CD14-positive monocyte (primary cell): ENCODE data around the gene GGN. TPM values are rescaled to one million over a fixed set of nuclear protein-coding genes. Genes with fewer than 3 reads are reported as not detected.

Experiments
- DNase-seq, 3 donors: peaks; one replicate each; pipeline ENCODE4 v3.0.0-alpha.2; 2011 to 2022
- H2AFZ ChIP-seq: 2 replicates; pipeline ENCODE4 v1.6.0; 2012; ENCODE audit warnings: mild to moderate bottlenecking, low read depth, low read length, inconsistent platforms; ENCODE audit not compliant: insufficient read depth, poor library complexity, severe bottlenecking
- H3K27ac ChIP-seq, 2 donors: 1 replicate in 1 of 2; 2 replicates in 1 of 2; pipeline ENCODE4 v1.5.1; 2012 to 2013; ENCODE audit warnings: low read length in 2 of 2, control low read depth in 1 of 2, inconsistent platforms in 1 of 2, low read depth in 1 of 2, mild to moderate bottlenecking in 1 of 2
- H3K27me3 ChIP-seq, 2 donors: one replicate each; pipeline versions ENCODE4 v1.6.0 to v1.6.1; 2011 to 2013; ENCODE audit warnings: low read length in 2 of 2; ENCODE audit not compliant: control insufficient read depth in 2 of 2, insufficient read depth in 2 of 2
- H3K36me3 ChIP-seq, 2 donors: replicated peaks in 1 of 2; 1 replicate in 1 of 2; 2 replicates in 1 of 2; pipeline versions ENCODE4 v1.5.1 to v1.6.1; 2012 to 2013; ENCODE audit warnings: low read length in 2 of 2, control low read depth in 1 of 2, inconsistent platforms in 1 of 2, mild to moderate bottlenecking in 1 of 2; ENCODE audit not compliant: insufficient read depth in 2 of 2, control insufficient read depth in 1 of 2
- H3K4me1 ChIP-seq, 2 donors: 1 replicate in 1 of 2; 2 replicates in 1 of 2; pipeline versions ENCODE4 v1.5.1 to v1.6.1; 2012 to 2013; ENCODE audit warnings: low read length in 2 of 2, control low read depth in 1 of 2, inconsistent platforms in 1 of 2, mild to moderate bottlenecking in 1 of 2, moderate library complexity in 1 of 2; ENCODE audit not compliant: insufficient read depth in 2 of 2, control insufficient read depth in 1 of 2
- H3K4me2 ChIP-seq: replicated peaks from 2 replicates; pipeline ENCODE3; 2012; ENCODE audit warnings: low read length, moderate library complexity, mild to moderate bottlenecking; ENCODE audit not compliant: poor library complexity, severe bottlenecking; ENCODE audit errors: extremely low read depth
- H3K4me3 ChIP-seq, 3 experiments: fragments of 200-600 bp in 1 of 3; sonication (generic) in 1 of 3; replicated peaks in 1 of 3; 1 replicate in 2 of 3; 2 replicates in 1 of 3; pipeline ENCODE4 v1.5.1; 2011 to 2013; ENCODE audit warnings: low read length in 3 of 3, mild to moderate bottlenecking in 3 of 3, control low read depth in 2 of 3, low read depth in 2 of 3, inconsistent platforms in 1 of 3, moderate library complexity in 1 of 3
- H3K79me2 ChIP-seq: 2 replicates; pipeline ENCODE4 v1.6.0; 2012; ENCODE audit warnings: mild to moderate bottlenecking, control low read depth, inconsistent platforms, low read length, moderate library complexity; ENCODE audit not compliant: insufficient read depth
- H3K9ac ChIP-seq: 2 replicates; pipeline ENCODE4 v1.6.0; 2017; ENCODE audit warnings: low read length, mild to moderate bottlenecking; ENCODE audit not compliant: insufficient read depth, poor library complexity, severe bottlenecking
- H3K9me3 ChIP-seq, 2 donors: replicated peaks in 1 of 2; 1 replicate in 1 of 2; 2 replicates in 1 of 2; pipeline versions ENCODE4 v1.5.1 to v1.6.1; 2012 to 2013; ENCODE audit warnings: low read length in 2 of 2, control low read depth in 1 of 2; ENCODE audit not compliant: control insufficient read depth in 1 of 2, insufficient read depth in 1 of 2
- H4K20me1 ChIP-seq: 2 replicates; pipeline ENCODE4 v1.6.0; 2012; ENCODE audit warnings: mild to moderate bottlenecking, low read length, control low read depth, moderate library complexity; ENCODE audit not compliant: insufficient read depth
- H3K27ac Mint-ChIP-seq, 7 donors: one replicate each; pipeline ENCODE4 v1.8.0; 2020; ENCODE audit warnings: mild to moderate bottlenecking in 7 of 7, mixed read lengths in 7 of 7, moderate library complexity in 6 of 7, inconsistent platforms in 2 of 7
- H3K27me3 Mint-ChIP-seq, 3 donors: one replicate each; pipeline ENCODE4 v1.8.0; 2021 to 2022; ENCODE audit warnings: low read depth in 3 of 3, mild to moderate bottlenecking in 3 of 3, mixed read lengths in 3 of 3, moderate library complexity in 3 of 3, inconsistent platforms in 1 of 3
- H3K36me3 Mint-ChIP-seq, 2 donors: one replicate each; pipeline ENCODE4 v1.8.0; 2020; ENCODE audit warnings: mixed read lengths in 2 of 2, inconsistent platforms in 1 of 2, mild to moderate bottlenecking in 1 of 2
- H3K4me1 Mint-ChIP-seq: one replicate; pipeline ENCODE4 v1.8.0; 2020; ENCODE audit warnings: mild to moderate bottlenecking, mixed read lengths
- H3K4me3 Mint-ChIP-seq, 2 donors: one replicate each; pipeline ENCODE4 v1.8.0; 2020; ENCODE audit warnings: mild to moderate bottlenecking in 2 of 2, mixed read lengths in 2 of 2, moderate library complexity in 1 of 2
- H3K9me3 Mint-ChIP-seq, 7 donors: one replicate each; pipeline ENCODE4 v1.8.0; 2020 to 2022; ENCODE audit warnings: mixed read lengths in 7 of 7, mild to moderate bottlenecking in 6 of 7, moderate library complexity in 6 of 7, inconsistent platforms in 2 of 7
- CTCF ChIP-seq: fragments of 200-600 bp; IDR thresholded peaks from one replicate; pipeline ENCODE4 v1.8.0; 2022; ENCODE audit warnings: antibody characterized with exemption, mild to moderate bottlenecking
- WGBS: methylation state at CpG from one replicate; pipeline ENCODE4 v1.1.5; 2013; ENCODE audit warnings: missing lambda C conversion rate; ENCODE audit not compliant: insufficient coverage; 5-methylcytosine and 5-hydroxymethylcytosine counted together
- intact Hi-C, 2 donors: fragments of 100-400 bp; cut with micrococcal nuclease; formaldehyde crosslinking; loops; one replicate each; pipeline versions ENCODE4 v1.15.0 to v1.15.1; 2023
- polyA plus RNA-seq, 3 donors: library from polyadenylated mRNA; depleted of rRNA in 1 of 3; unstranded in 2 of 3; stranded (reverse) in 1 of 3; fragments of 300-500 nt in 2 of 3; fragments of >200 nt in 1 of 3; fragmentation: Illumina TruSeq in 2 of 3; gene quantifications; 1 replicate in 2 of 3; 2 replicates in 1 of 3; pipeline ENCODE4 v1.2.3, GENCODE V29; 2012 to 2021

Gene GGN
- polyA plus RNA-seq, 3 donors: 0.12 to 0.56 TPM; not detected in 1

GRCh38 chr19:38337360-38337653 is 50.5 kb downstream of the GGN start:
- no peak for TF ChIP-seq CTCF
- H3K27me3 Mint-ChIP-seq: peaks cover 0 to 4% (median 0%) of the 10 kb centered on the region in 3 donors
- H3K4me1 Mint-ChIP-seq: peaks cover 6% of the 10 kb centered on the region
- no peaks in the 10 kb centered on the region for H3K36me3 ChIP-seq
- peaks cover 13 to 30% of the 10 kb centered on the region in 2 donors for H3K36me3 Mint-ChIP-seq
- H3K27ac Mint-ChIP-seq: peak overlapping the region in 6 of 7 donors; percentile 23 to 100 (median 98)
- no peaks in the 10 kb centered on the region for H3K9me3 ChIP-seq
- peak overlapping the region; percentile 92 for H2AFZ ChIP-seq
- H4K20me1 ChIP-seq: no peaks in the 10 kb centered on the region
- H3K9me3 Mint-ChIP-seq: no peaks in the 10 kb centered on the region
- no peak for DNase-seq
- intact Hi-C loops: loop anchor here (2.0 to 5.0 kb wide), 2 partner anchors 281 to 430 kb away; partner anchors contain the start of genes EIF3K (in 1 of the 2), SIPA1L3 (in 1 of the 2) and WDR87 (in 1 of the 2)
- H3K4me1 ChIP-seq: peaks cover 6 to 12% of the 10 kb centered on the region in 2 donors
- H3K27ac ChIP-seq: peak overlapping the region; percentile 64 to 99
- 72% methylated on average over 10 of the region's 10 CpGs for WGBS
- H3K79me2 ChIP-seq: no peaks in the 10 kb centered on the region
- H3K4me2 ChIP-seq: peak overlapping the region; percentile 100
- H3K4me3 ChIP-seq: peak overlapping the region; percentile 7 to 100 (median 79)
- H3K27me3 ChIP-seq: no peaks in the 10 kb centered on the region
- no peak overlapping the region for H3K9ac ChIP-seq
- peak overlapping the region; percentile 93 to 98 for H3K4me3 Mint-ChIP-seq

DNA sequence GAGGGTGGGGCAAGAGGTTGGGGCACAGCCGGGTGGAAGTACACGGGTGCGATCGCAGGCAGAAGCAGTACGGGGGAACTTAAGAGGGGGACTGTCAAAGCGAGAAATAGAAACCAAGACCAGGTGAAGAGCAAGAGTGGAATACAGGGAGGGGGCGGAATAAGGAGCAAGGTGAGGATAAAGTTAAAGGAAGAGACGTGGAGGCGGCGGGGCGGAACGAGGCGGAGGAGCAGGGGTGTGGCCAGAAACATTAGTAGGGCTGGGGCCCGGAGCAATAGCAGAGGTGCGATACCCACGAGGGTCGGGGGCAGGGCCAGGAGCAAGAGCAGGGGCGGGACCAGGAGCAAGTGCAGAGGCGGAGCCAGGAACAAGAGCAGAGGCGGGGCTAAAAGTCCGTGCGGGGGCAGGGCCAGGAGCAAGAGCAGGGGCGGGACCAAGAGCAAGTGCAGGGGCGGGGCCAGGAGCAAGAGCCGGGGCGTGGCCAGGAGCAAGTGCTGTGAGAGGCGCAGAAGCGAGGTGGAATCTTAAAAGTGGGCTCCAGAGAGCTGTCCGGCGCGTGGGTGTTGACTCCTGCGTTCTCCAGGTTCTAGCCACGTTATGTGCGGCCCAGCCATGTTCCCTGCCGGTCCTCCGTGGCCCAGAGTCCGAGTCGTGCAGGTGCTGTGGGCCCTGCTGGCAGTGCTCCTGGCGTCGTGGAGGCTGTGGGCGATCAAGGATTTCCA is 51.0 kb downstream of the GGN start:
- H3K27ac Mint-ChIP-seq: peak overlapping the region; percentile 98 to 100 (median 100)
- Histone ChIP-seq H3K4me2 (peak overlapping the region; percentile 100), H3K27ac (peak overlapping the region; percentile 89 to 99), H4K20me1 (no peaks in the 10 kb centered on the region), H3K4me1 (peaks cover 6 to 12% of the 10 kb centered on the region in 2 donors), H3K4me3 (peak overlapping the region; percentile 74 to 100 (median 79)), H2AFZ (peak overlapping the region; percentile 92), H3K27me3 (no peaks in the 10 kb centered on the region), H3K9ac (peak overlapping the region; percentile 76), H3K36me3 (peaks cover 0 to under 1% of the 10 kb centered on the region in 2 donors), H3K79me2 (no peaks in the 10 kb centered on the region), H3K9me3 (no peaks in the 10 kb centered on the region)
- WGBS: 6% methylated on average over 41 of the region's 41 CpGs
- peaks cover 6% of the 10 kb centered on the region for H3K4me1 Mint-ChIP-seq
- peak; percentile 93 to 97 (median 94) for DNase-seq
- TF ChIP-seq CTCF: no peak
- peaks cover 0 to 4% (median 0%) of the 10 kb centered on the region in 3 donors for H3K27me3 Mint-ChIP-seq
- peak overlapping the region; percentile 93 to 98 for H3K4me3 Mint-ChIP-seq
- intact Hi-C loops: loop anchor here (1.0 to 5.0 kb wide), 3 partner anchors 38 to 429 kb away; partner anchors contain the start of genes PSMD8 (in 2 of the 2), EIF3K (in 1 of the 2), SIPA1L3 (in 1 of the 2) and WDR87 (in 1 of the 2)
- no peaks in the 10 kb centered on the region for H3K9me3 Mint-ChIP-seq
- peaks cover 13 to 31% of the 10 kb centered on the region in 2 donors for H3K36me3 Mint-ChIP-seq
